ENCODE measurements around the gene MOBP.
"Not testable (repeated sequence)": the region's sequence is repeated elsewhere in the genome, so short reads cannot be mapped to it uniquely, and the experiment has no call there.

Gene MOBP

GRCh38 chr3:39467394-39468107 lies at the start of gene MOBP:
Gene MOBP (plus strand): TSS chr3:39467680. CDS start chr3:39502070, 34,390 bp downstream.
- in situ Hi-C loops (cut with HindIII; ENCODE audit: low pct_unique_long_range_greater_than_20kb, low sequenced_read_pairs) = no loop called here

DNA sequence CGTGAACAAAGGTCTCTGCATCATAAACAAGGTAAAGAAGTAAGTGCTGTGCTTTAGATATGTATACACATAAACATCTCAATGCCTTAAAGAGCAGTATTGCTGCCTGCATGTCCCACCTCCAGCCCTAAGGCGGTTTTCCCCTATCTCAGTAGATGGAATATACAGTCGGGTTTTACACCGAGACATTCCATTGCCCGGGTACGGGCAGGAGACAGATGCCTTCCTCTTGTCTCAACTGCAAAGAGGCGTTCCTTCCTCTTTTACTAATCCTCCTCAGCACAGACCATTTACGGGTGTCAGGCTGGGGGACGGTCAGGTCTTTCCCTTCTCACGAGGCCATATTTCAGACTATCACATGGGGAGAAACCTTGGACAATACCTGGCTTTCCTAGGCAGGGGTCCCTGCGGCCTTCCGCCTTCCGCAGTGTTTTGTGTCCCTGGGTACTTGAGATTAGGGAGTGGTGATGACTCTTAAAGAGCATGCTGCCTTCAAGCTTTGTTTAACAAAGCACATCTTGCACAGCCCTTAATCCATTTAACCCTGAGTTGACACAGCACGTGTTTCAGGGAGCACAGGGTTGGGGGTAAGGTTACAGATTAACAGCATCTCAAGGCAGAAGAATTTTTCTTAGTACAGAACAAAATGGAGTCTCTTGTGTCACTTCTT lies 48.8 kb upstream of the MOBP start:
- DNase-seq (ENCODE audit: low read depth in 1 of 2, low spot score in 1 of 2) = not testable (repeated sequence)

More at GRCh38 chr3:39467394-39468107, at the start of gene MOBP:
- no peak for DNase-seq (ENCODE audit: low read depth in 1 of 2, low spot score in 1 of 2)
- TF ChIP-seq JUND (IDR thresholded peaks at IDR 0.05; ENCODE audit: low read depth) = no peak

DNA sequence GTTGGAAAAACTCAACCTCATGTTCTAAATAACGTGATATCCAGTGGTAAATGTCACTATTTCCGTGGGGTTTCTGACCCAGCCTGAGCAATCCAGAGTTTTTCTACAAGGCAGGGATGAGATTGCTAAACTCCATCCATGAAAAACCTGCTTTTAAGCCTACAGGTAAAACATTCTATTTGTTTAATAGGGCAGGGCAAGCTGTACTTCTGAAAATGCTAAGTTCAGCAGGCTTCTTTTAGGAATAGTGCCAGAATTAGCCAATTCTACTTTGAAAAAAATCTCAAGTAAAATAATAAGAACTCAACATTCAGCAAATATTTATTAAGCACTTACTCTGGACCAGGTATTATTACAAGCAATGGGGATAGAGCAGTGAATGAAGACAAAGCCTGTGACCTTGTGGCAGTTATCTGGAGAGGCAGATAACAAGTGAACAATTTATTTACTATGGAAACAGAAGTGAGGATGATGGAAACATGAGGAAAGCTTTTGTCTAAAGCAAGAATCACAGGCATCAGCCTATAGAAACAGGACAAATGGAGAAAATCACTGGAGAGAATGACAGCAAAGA lies 47.7 kb upstream of the MOBP start:
- no peak for TF ChIP-seq JUND (IDR thresholded peaks at IDR 0.05; ENCODE audit: low read depth)

More for the DNA sequence above, 48.8 kb upstream of the MOBP start:
- in situ Hi-C loops (cut with HindIII; ENCODE audit: low pct_unique_long_range_greater_than_20kb, low sequenced_read_pairs) = not testable (repeated sequence)

GRCh38 chr3:39420543-39420942 lies 46.9 kb upstream of the MOBP start:
- no peak for TF ChIP-seq JUND (IDR thresholded peaks at IDR 0.05; ENCODE audit: low read depth)
- in situ Hi-C loops (cut with HindIII; ENCODE audit: low pct_unique_long_range_greater_than_20kb, low sequenced_read_pairs) = no loop called here
- no peak for DNase-seq (ENCODE audit: low read depth in 1 of 2, low spot score in 1 of 2)

More for the DNA sequence above, 47.7 kb upstream of the MOBP start:
- DNase-seq (ENCODE audit: low read depth in 1 of 2, low spot score in 1 of 2) = no peak
- in situ Hi-C loops (cut with HindIII; ENCODE audit: low pct_unique_long_range_greater_than_20kb, low sequenced_read_pairs) = no loop called here

- TF ChIP-seq JUND (IDR thresholded peaks at IDR 0.05; ENCODE audit: low read depth) = no peak
- no peak for DNase-seq (ENCODE audit: low read depth in 1 of 2, low spot score in 1 of 2)
- in situ Hi-C loops (cut with HindIII; ENCODE audit: low pct_unique_long_range_greater_than_20kb, low sequenced_read_pairs) = no loop called here
Observed at GRCh38 chr3:39423436-39423970, 44.0 kb upstream of the MOBP start.

DNA sequence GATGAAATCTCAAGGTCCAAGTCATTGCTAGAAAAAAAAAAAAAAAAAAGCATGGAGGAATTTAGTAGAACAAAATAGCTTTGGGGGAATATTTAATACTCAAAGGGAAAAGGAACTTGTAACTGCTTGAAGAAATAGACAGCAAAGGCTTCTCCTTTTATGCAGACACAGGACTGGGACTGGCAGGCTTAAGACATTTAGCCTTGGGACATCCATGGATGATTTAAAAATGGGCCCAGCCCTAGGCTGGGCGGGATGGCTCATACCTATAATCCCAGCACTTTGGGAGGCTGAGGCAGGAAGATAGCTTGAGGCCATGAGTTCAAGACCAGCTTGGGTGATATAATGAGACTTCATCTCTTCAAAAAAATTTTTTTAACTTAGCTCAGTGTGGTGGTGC lies 41.2 kb upstream of the MOBP start:
- TF ChIP-seq JUND (IDR thresholded peaks at IDR 0.05; ENCODE audit: low read depth) = no peak
- DNase-seq (ENCODE audit: low read depth in 1 of 2, low spot score in 1 of 2) = no peak
- in situ Hi-C loops (cut with HindIII; ENCODE audit: low pct_unique_long_range_greater_than_20kb, low sequenced_read_pairs) = no loop called here

DNA sequence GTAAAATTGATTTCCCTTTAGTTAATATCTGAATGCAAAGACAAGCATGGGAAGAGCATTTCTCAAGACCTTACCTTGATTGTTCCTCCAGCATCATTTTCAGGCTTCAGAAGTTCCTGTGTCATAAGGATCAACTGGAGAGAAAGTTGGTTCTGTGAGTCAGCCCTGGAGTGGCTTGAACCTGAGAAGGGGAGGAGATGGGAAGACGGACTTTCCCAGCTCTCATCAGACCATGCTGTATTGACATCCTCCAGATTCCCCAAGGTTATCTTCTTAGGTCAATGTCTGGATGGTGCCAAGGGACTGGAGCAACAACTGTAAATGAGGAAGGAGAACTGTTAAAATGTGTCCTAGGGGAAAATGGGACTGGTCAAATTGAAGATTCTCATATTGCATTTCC lies 40.0 kb upstream of the MOBP start:
- in situ Hi-C loops (cut with HindIII; ENCODE audit: low pct_unique_long_range_greater_than_20kb, low sequenced_read_pairs) = no loop called here
- DNase-seq (ENCODE audit: low read depth in 1 of 2, low spot score in 1 of 2) = no peak
- TF ChIP-seq JUND (IDR thresholded peaks at IDR 0.05; ENCODE audit: low read depth) = no peak

DNA sequence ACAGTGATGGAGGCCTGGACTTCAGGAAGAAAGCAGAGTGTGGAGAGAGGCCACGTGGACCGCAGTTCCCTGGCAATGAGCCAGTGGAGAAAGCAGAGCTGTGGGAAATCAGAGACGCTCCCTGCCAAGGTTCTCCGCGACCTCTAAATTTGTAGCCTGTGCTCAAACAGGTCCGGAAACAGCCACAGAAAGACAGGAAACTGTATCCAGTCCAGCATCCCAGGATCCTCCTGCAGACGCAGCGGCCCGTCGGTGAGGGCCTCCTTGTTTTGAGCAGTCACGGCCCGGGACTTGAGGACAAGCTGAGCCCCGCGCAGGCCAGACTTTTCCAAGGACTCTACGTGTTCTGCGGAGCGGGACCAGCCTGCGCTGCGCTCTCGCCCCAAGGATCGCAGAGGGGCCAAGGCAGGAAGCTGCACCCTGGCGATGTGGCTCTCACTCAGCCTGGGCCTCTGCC lies 38.7 kb upstream of the MOBP start:
- no peak for TF ChIP-seq JUND (IDR thresholded peaks at IDR 0.05; ENCODE audit: low read depth)
- in situ Hi-C loops (cut with HindIII; ENCODE audit: low pct_unique_long_range_greater_than_20kb, low sequenced_read_pairs) = no loop called here
- no peak for DNase-seq (ENCODE audit: low read depth in 1 of 2, low spot score in 1 of 2)

DNA sequence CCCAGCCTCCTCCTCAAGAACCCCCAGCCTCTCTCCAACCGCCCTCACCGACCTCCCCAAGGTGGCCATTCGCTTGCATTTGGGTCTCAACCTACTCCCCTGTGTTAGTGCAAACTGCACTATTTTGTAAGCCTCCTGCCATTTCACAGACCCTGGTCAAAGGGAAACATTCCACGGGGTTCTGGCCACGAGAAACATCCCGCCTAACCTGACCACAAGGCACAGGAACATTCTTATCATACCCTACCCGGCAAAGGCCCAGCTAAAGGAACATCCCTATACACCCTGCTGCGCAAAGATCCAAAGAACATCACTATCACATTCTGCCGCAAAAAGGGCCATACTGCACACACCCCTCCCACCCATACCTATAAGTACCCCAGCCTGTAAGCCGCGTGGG lies 38.0 kb upstream of the MOBP start:
- TF ChIP-seq JUND (IDR thresholded peaks at IDR 0.05; ENCODE audit: low read depth) = no peak
- in situ Hi-C loops (cut with HindIII; ENCODE audit: low pct_unique_long_range_greater_than_20kb, low sequenced_read_pairs) = no loop called here
- no peak for DNase-seq (ENCODE audit: low read depth in 1 of 2, low spot score in 1 of 2)

- TF ChIP-seq JUND (IDR thresholded peaks at IDR 0.05; ENCODE audit: low read depth) = no peak
- in situ Hi-C loops (cut with HindIII; ENCODE audit: low pct_unique_long_range_greater_than_20kb, low sequenced_read_pairs) = no loop called here
- no peak for DNase-seq (ENCODE audit: low read depth in 1 of 2, low spot score in 1 of 2)
Observed at GRCh38 chr3:39432342-39432741, 35.1 kb upstream of the MOBP start.

GRCh38 chr3:39433642-39434041 lies 33.8 kb upstream of the MOBP start:
- in situ Hi-C loops (cut with HindIII; ENCODE audit: low pct_unique_long_range_greater_than_20kb, low sequenced_read_pairs) = no loop called here
- DNase-seq (ENCODE audit: low read depth in 1 of 2, low spot score in 1 of 2) = no peak
- TF ChIP-seq JUND (IDR thresholded peaks at IDR 0.05; ENCODE audit: low read depth) = no peak

- in situ Hi-C loops (cut with HindIII; ENCODE audit: low pct_unique_long_range_greater_than_20kb, low sequenced_read_pairs) = no loop called here
- DNase-seq (ENCODE audit: low read depth in 1 of 2, low spot score in 1 of 2) = no peak
- no peak for TF ChIP-seq JUND (IDR thresholded peaks at IDR 0.05; ENCODE audit: low read depth)
Observed at GRCh38 chr3:39434574-39434973, 32.9 kb upstream of the MOBP start.

All from T47D (cell line).